DMS 273 (cell line): ENCODE measurements around the gene CDK2.
"Not testable (repeated sequence)": the region's sequence is repeated elsewhere in the genome, so short reads cannot be mapped to it uniquely, and the experiment has no call there.

Experiments
- DNase-seq: peaks from one replicate; lab custom pipeline; 2025; ENCODE audit not compliant: unreplicated experiment; lab: John Stamatoyannopoulos, UW

The CDK2 gene

GRCh38 chr12:55966408-55967281 lies at the start of gene CDK2:
Gene CDK2 (plus strand): TSS chr12:55966830. CDS start chr12:55967009, 179 bp downstream.
- DNase-seq, result peak; percentile 92

- DNase-seq, result not testable (repeated sequence)
These were observed 47.6 kb upstream of the CDK2 start for GRCh38 chr12:55919032-55919431.

- no peak for DNase-seq
These were observed 44.5 kb upstream of the CDK2 start for GRCh38 chr12:55922126-55922525.

GRCh38 chr12:55923648-55924047 lies 43.0 kb upstream of the CDK2 start:
- not testable (repeated sequence) for DNase-seq

GRCh38 chr12:55925371-55925770 lies 41.3 kb upstream of the CDK2 start:
- no peak for DNase-seq

- peak; percentile 37 for DNase-seq
These were observed 40.5 kb upstream of the CDK2 start for GRCh38 chr12:55925870-55926737.

- DNase-seq, result peak; percentile 94
These were observed 39.7 kb upstream of the CDK2 start for GRCh38 chr12:55926738-55927587.

GRCh38 chr12:55927588-55928502 lies 38.8 kb upstream of the CDK2 start, which contains the start of gene PYM1:
Gene PYM1 (minus strand): TSS chr12:55927894. CDS start chr12:55927761, 133 bp downstream.
- DNase-seq, result peak; percentile 85

GRCh38 chr12:55929306-55929791 lies 37.3 kb upstream of the CDK2 start:
- no peak for DNase-seq

GRCh38 chr12:55930771-55931316 lies 35.8 kb upstream of the CDK2 start, which contains the start of gene DGKA:
Gene DGKA (plus strand): TSS chr12:55931162. CDS start chr12:55936504, 5,342 bp downstream.
- peak; percentile 63 for DNase-seq

- DNase-seq, result peak; percentile 57
These were observed 35.3 kb upstream of the CDK2 start for GRCh38 chr12:55931317-55931779.

GRCh38 chr12:55931780-55932550 lies 34.7 kb upstream of the CDK2 start:
- DNase-seq, result peak; percentile 57

- no peak for DNase-seq
These were observed 34.1 kb upstream of the CDK2 start for GRCh38 chr12:55932551-55932910.

- DNase-seq, result peak; percentile 17
These were observed 33.3 kb upstream of the CDK2 start for GRCh38 chr12:55933169-55933798.

- peak; percentile 50 for DNase-seq
These were observed 32.6 kb upstream of the CDK2 start for GRCh38 chr12:55933799-55934742.

GRCh38 chr12:55934773-55935172 lies 31.9 kb upstream of the CDK2 start:
- DNase-seq, result peak; percentile 61

- no peak for DNase-seq
These were observed 30.9 kb upstream of the CDK2 start for GRCh38 chr12:55935738-55936151.
